HG02588 (cell line): ENCODE data around the gene CR2.
"Not testable (repeated sequence)": the region's sequence is repeated elsewhere in the genome, so short reads cannot be mapped to it uniquely, and the experiment has no call there.

ENCODE experiments used
- ATAC-seq: cut with Tn5 transposase; IDR thresholded peaks from one replicate; pipeline ENCODE4 v1.9.1; 2021; ENCODE audit warnings: mild to moderate bottlenecking, moderate library complexity; ENCODE audit not compliant: unreplicated experiment

CR2 gene

GRCh38 chr1:207454046-207454964 lies at the start of gene CR2:
CR2 (plus strand) TSS chr1:207454328; CDS start chr1:207454419, 91 bp downstream.
- peak; percentile 85 for ATAC-seq

GRCh38 chr1:207404849-207405525 lies 49.1 kb upstream of the CR2 start:
- no peak for ATAC-seq

GRCh38 chr1:207405814-207406213 lies 48.3 kb upstream of the CR2 start:
- ATAC-seq: no peak

DNA sequence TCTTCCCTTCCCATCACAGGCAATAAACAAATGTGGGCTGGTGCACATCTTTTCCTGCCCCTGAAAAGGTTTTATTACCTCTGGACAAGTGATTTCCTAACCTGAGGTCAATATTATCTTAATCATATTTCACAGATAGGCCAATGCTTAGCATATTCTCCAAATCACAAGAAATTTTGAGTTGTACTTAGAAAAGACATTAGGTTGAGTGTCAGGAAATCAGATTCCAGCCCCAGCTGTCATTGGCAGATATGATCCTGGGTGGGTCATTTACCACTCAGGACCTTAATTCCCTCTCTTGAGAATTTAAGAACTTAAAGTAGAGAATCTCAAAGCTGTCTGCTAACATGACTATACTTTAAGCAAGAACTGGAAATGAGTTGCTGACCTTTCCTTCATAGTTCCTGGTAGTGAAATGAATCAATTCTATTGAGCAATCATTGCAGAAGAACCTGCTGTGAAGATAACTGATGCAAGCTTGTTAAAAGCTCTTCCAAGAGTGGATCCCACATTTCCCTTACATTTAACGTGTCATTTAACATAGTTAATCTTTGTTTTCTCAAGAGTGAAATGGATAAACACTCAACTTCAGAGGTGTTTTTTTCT lies 46.4 kb upstream of the CR2 start:
- no peak for ATAC-seq

- no peak for ATAC-seq
Observed at GRCh38 chr1:207412845-207413244, 41.3 kb upstream of the CR2 start.

GRCh38 chr1:207414606-207415108 lies 39.5 kb upstream of the CR2 start:
- ATAC-seq: peak; percentile 84

DNA sequence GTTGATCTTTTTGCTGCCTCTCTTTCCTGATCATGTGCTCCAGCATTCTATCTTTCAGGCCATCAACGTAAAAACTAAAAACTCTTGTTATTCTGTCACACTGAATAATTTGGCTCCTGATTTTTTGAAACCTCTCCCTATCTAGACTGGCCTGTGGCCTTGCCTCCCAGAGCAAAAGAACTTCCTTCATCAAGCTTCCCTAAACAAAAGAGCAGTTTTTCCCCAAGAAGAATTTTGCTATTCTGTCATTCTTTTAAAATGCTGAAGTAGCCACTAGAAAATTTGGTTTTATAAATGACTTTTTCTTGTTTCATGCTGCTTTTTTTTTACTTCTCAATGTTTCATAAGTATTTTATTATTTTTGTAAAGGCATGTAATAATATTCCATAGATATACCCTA lies 37.1 kb upstream of the CR2 start:
- ATAC-seq: no peak

DNA sequence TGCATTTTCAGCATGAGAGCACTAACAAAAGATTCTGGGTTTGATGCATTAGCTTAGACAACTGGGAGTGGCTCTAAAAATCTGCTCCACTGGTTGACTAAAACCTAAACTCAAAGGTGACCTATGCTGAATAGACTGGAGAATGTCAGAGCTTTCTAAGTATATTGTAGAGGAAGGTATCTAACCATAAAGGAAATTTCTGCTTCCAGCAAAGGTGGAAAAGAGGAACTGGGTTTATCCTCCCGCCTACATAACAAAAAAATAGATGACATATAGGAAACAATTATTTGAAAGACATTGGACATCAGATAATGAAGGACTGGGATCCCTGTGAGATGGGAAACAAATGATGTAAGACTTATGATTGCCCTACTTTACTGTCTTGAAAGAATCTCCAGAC lies 35.8 kb upstream of the CR2 start:
- no peak for ATAC-seq

DNA sequence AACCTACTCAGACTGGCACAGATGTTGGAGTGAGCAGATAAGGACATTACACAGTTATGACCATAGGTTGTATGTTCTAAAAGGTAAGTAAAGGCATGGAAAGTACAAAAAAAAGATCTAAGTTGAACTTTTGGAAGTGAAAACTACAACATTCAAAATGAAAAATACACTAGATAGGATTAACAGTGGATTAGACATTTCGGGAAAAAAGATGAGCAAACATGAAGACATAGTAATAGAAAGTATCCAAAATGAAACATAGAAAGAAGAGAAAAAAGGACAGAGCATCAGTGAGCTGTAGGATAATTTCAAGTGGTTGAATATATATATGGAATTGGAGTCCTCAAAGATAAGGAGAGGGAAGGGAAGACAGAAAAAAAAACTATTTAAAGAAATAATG lies 34.0 kb upstream of the CR2 start:
- ATAC-seq: no peak

GRCh38 chr1:207421078-207421477 lies 33.0 kb upstream of the CR2 start:
- no peak for ATAC-seq

GRCh38 chr1:207423560-207424292 lies 30.4 kb upstream of the CR2 start:
- no peak for ATAC-seq

GRCh38 chr1:207424570-207425131 lies 29.5 kb upstream of the CR2 start:
- no peak for ATAC-seq

DNA sequence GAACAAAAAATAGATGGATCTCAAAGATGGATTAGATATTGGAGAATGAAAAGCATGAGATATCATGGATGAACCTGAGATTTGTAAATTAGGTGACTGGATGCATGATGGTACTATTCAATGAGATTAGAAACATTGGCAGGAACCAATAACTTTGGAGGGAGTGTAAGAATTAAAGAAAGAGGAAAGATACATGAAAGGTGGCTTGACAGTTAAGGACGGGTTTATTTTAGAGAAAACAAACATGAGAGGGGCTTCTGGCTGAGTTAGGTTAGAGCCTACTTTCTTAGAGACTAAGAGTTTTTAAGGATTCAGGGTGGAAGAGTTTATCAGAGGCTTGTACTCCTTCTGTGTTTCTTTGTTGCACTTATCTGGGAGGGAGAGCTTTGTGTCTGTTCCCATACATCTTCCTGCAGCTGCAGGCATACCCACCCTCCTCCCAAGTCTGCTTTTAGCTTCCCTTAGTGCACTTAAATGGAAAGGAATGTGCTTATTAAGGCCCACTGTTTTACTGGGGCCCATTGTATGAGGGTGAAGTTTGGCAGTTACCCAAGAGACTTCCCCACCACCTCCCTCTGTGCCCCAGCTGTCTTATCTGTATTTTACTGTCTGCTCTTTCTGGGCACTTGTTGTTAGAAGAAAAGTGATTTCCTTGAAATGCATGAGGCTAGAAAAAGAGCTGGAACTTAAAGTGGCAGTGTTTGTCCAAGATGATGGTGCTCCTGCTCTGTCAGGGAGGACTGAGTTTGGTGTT lies 26.1 kb upstream of the CR2 start:
- ATAC-seq: no peak

- ATAC-seq: no peak
Observed at GRCh38 chr1:207428783-207429182, 25.3 kb upstream of the CR2 start.

DNA sequence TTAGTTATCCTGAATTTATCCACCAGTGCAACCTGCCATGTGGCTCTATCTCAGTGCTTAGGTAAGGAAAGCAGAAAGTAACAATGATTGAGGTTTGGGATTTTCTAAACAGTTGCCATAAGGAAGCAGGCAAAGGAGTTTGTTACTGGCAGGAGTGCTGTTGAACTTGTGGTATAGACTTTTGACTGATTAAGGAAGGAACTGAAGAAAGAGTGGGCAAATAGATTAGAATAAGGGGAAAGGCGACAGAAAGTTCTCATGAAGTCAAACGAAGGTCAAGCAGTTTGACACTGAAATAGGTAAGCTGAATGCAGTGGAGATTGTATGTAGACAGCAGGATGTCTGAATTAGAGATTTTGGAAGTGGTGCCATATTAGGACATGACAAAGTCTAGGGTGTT lies 24.2 kb upstream of the CR2 start:
- no peak for ATAC-seq

- ATAC-seq: no peak
Observed at GRCh38 chr1:207430602-207431001, 23.5 kb upstream of the CR2 start.

GRCh38 chr1:207431508-207431907 lies 22.6 kb upstream of the CR2 start:
- ATAC-seq: no peak

GRCh38 chr1:207433435-207433834 lies 20.7 kb upstream of the CR2 start:
- no peak for ATAC-seq

- not testable (repeated sequence) for ATAC-seq
Observed at GRCh38 chr1:207436746-207437145, 17.4 kb upstream of the CR2 start.

DNA sequence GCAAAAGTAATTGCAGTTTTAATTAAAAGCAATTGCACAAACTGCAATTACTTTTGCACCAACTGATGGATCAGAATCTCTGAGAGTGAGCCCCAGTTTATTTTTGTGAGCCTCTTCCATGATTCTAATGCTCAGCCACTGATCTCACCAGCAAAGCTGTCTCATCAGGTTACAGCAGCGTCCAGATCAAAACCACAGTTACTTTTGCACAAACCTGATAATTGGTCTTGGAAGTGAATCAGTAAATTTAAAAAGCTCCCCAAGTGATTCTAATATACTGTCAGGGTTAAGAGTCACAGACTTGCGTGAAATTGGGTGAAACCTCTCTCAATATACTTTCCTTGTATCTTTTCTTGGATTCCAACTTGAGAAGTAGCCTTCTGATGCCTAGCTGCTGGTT lies 13.5 kb upstream of the CR2 start:
- no peak for ATAC-seq
